GM10248 (cell line): ENCODE results near the gene ANKRD37.

Source experiments
- CTCF ChIA-PET: fragments of 300-600 bp; sonication (Branson Sonifier 250); formaldehyde crosslinking; extraction: SDS; loops from one replicate; lab custom pipeline; 2021; ENCODE audit warnings: antibody characterized with exemption; lab: Yijun Ruan, JAX
- POLR2A ChIA-PET: fragments of 350-650 bp; sonication (Branson Sonifier 250); formaldehyde crosslinking; extraction: SDS; loops from one replicate; lab custom pipeline; 2020; ENCODE audit warnings: antibody characterized with exemption; lab: Yijun Ruan, JAX
- DNase-seq: peaks from one replicate; pipeline ENCODE4 v3.0.0; 2012; ENCODE audit errors: extremely low spot score
- TF ChIP-seq, protein P1 (sequence below): IDR thresholded peaks from 2 replicates; pipeline ENCODE4 v1.5.1; 2012; ENCODE audit warnings: mild to moderate bottlenecking, low read depth; ENCODE audit errors: extremely low read depth, missing control alignments, control extremely low read depth

Gene ANKRD37

DNA sequence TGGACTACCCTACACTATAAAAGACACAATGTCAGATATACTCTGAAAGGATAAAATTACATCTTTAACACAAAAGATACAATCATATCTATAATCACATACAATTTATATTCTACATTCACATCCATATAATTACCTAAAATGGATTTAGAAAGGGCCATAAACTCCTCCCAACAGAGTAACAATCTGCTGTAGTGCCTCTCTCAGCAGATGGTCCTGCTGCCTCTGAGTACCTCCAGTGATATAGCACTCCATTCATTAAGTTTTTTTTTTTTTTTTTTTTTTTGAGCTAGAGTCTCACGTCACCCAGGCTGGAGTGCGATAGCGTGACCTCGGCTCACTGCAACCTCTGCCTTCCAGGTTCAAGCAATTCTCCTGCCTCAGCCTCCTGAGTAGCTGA, 7.4 kb downstream of the ANKRD37 start:
- TF ChIP-seq, protein P1, sequence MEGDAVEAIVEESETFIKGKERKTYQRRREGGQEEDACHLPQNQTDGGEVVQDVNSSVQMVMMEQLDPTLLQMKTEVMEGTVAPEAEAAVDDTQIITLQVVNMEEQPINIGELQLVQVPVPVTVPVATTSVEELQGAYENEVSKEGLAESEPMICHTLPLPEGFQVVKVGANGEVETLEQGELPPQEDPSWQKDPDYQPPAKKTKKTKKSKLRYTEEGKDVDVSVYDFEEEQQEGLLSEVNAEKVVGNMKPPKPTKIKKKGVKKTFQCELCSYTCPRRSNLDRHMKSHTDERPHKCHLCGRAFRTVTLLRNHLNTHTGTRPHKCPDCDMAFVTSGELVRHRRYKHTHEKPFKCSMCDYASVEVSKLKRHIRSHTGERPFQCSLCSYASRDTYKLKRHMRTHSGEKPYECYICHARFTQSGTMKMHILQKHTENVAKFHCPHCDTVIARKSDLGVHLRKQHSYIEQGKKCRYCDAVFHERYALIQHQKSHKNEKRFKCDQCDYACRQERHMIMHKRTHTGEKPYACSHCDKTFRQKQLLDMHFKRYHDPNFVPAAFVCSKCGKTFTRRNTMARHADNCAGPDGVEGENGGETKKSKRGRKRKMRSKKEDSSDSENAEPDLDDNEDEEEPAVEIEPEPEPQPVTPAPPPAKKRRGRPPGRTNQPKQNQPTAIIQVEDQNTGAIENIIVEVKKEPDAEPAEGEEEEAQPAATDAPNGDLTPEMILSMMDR: no peak
- POLR2A ChIA-PET: interaction anchor here (0.5 kb wide), 1 partner anchor 8 kb away, joined by 3 read pairs; no protein-coding TSS in a partner anchor
- DNase-seq: no peak
- CTCF ChIA-PET: interaction anchor here (1.2 to 2.4 kb wide), 3 partner anchors 9 to 98 kb away, joined by 4 to 8 read pairs (median 5); no protein-coding TSS in a partner anchor

DNA sequence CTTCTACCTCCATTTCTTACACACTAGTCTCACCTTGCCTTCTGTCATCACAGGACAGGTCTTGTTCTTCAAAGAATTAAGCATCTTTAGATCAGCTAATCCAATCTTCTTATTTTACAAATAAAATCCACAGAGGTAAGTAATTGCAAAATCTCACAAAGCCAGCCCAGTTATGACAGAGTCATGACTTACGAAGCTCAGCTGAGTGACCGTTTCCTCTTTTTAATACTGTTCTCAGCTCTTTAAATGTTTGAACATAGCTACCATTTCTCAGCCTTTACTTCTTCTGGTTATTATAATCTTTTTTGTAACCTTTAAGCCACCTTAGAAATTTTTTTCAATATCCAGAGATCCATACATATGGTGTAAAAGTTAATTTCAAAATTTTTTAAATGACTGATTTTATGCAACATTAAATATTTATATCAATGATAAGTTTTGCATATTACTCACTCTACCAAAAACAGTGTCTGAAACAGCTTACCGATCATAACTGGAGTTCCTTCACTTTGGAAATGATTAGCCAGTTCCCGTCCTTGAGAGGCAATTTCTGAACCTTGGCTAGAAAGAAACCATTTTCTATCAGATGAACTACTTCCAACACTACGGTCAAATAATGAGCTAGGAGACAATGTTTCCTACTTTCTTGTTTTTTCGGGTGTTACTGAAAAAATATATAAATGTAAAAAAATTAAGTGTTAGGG, 8.8 kb downstream of the ANKRD37 start:
- TF ChIP-seq, protein P1: no peak
- ChIA-PET CTCF (interaction anchor here (0.7 to 1.7 kb wide), 10 partner anchors 7 to 222 kb away, joined by 3 to 6 read pairs (median 4); partner anchors contain the start of gene UFSP2), POLR2A (interaction anchor here (0.5 to 1.8 kb wide), 6 partner anchors 9 to 262 kb away, joined by 3 to 9 read pairs (median 4); partner anchors contain the start of genes ANKRD37, LRP2BP, SLC25A4 and UFSP2)
- DNase-seq: peak; percentile 40

DNA sequence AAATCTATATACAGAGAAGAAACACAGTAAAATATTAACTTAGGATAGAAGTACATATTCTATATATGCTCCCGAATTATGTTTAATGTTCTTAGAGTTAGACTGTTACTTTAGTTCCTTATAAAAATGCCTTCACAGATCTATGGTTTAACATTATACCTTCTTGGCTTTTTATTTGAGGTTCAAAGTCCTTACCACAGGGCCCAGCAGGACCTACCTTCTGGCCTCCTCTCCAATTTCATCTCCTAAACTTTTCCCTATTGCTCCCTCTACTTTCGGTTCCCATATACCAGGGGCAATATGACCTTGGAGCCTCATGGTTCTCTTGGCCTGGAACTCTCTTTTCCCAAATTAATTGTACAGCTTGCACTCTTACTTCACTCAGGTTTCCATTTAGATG, 11.8 kb downstream of the ANKRD37 start:
- TF ChIP-seq, protein P1: no peak
- POLR2A ChIA-PET: no interaction called here
- CTCF ChIA-PET: no interaction called here
- no peak for DNase-seq

DNA sequence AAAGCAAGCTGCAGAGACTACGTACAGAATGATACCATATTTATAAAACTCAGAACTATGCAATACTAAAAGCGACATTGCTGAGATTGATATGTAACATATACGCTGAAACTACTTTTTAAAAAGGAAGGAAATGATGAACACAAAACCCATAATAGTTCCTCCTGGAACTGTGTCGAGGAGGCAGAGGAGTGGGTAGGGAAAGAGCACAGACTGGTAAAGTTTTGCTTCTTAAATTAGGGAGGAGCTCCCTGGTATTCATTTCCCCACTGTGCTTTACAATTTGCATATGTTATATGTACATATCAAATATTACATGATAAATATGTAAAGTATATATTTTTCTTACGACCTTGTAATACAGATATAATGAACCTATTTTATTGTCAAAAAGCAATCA, 15.2 kb downstream of the ANKRD37 start:
- no peak for DNase-seq
- TF ChIP-seq, protein P1: no peak
- CTCF ChIA-PET: interaction anchor here (1.9 kb wide), 1 partner anchor 14 kb away, joined by 10 read pairs; the partner anchor contains the start of gene UFSP2
- POLR2A ChIA-PET: interaction anchor here (0.6 kb wide), 1 partner anchor 8 kb away, joined by 3 read pairs; no protein-coding TSS in a partner anchor

- ChIA-PET POLR2A (interaction anchor here (0.6 kb wide), 1 partner anchor 8 kb away, joined by 3 read pairs; no protein-coding TSS in a partner anchor), CTCF (interaction anchor here (1.3 to 1.9 kb wide), 2 partner anchors 8 to 14 kb away, joined by 5 to 10 read pairs; partner anchors contain the start of gene UFSP2)
- DNase-seq: no peak
- TF ChIP-seq, protein P1: no peak
Observed at GRCh38 chr4:185412412-185412811, 15.8 kb downstream of the ANKRD37 start.

- ChIA-PET CTCF (interaction anchor here (0.6 to 1.4 kb wide), 2 partner anchors 9 to 233 kb away, joined by 3 read pairs; no protein-coding TSS in a partner anchor), POLR2A (no interaction called here)
- no peak for DNase-seq
- TF ChIP-seq, protein P1: no peak
Observed at GRCh38 chr4:185416955-185417354, 20.3 kb downstream of the ANKRD37 start.
